Endothelial cell of umbilical vein (primary cell): ENCODE results near the gene KRT222. TPM values are rescaled to one million over a fixed set of nuclear protein-coding genes. Genes with fewer than 3 reads are reported as not detected.

Experiments used
- BruUV-seq: library from RNA; stranded (reverse); fragments of 400-500 nt; replicated peaks from 2 replicates; lab custom pipeline; 2021; lab: Mats Ljungman, UMichigan
- CTCF ChIA-PET: fragments of 300-600, 350-600 bp; sonication (Branson Sonifier 250); formaldehyde crosslinking; loops from one replicate; lab custom pipeline; 2021; ENCODE audit warnings: antibody characterized with exemption, inconsistent platforms; lab: Charles Lee
- POLR2A ChIA-PET: fragments of 300-600, 350-600 bp; sonication (Branson Sonifier 250); formaldehyde crosslinking; loops from one replicate; lab custom pipeline; 2021; ENCODE audit warnings: antibody characterized with exemption, inconsistent platforms; lab: Charles Lee
- DNase-seq: peaks from one replicate; pipeline ENCODE4 v3.0.0-alpha.2; 2011; ENCODE audit warnings: low read depth, low spot score
- FAIRE-seq: peaks from 2 replicates; lab custom pipeline; 2011; peaks lifted over from hg19 to GRCh38; lab: Jason Lieb, UNC
- H2AFZ ChIP-seq: 2 replicates; pipeline ENCODE4 v1.6.0; 2012; ENCODE audit warnings: low read depth, low read length, control low read depth, inconsistent platforms
- H3K27ac ChIP-seq: 2 replicates; pipeline ENCODE4 v1.5.1; 2011; ENCODE audit warnings: low read depth, mild to moderate bottlenecking, control low read depth, low read length, moderate library complexity; ENCODE audit not compliant: insufficient read depth
- H3K27me3 ChIP-seq, 2 experiments: 2 replicates each; pipeline versions ENCODE4 v1.6.0 to v1.6.1; 2011; ENCODE audit warnings: low read length in 2 of 2, mixed read lengths in 1 of 2; ENCODE audit not compliant: control insufficient read depth in 2 of 2, insufficient read depth in 2 of 2
- H3K36me3 ChIP-seq, 2 experiments: 2 replicates in 1 of 2; 3 replicates in 1 of 2; pipeline ENCODE4 v1.5.1; 2011; ENCODE audit warnings: low read length in 2 of 2, mild to moderate bottlenecking in 1 of 2, moderate library complexity in 1 of 2; ENCODE audit not compliant: control insufficient read depth in 2 of 2, insufficient read depth in 2 of 2; ENCODE audit errors: extremely low read depth in 1 of 2
- H3K4me1 ChIP-seq: 3 replicates; pipeline ENCODE4 v1.5.1; 2011; ENCODE audit warnings: mild to moderate bottlenecking, low read length; ENCODE audit not compliant: control insufficient read depth, insufficient read depth; ENCODE audit errors: extremely low read depth
- H3K4me2 ChIP-seq: 2 replicates; pipeline ENCODE4 v1.6.1; 2011; ENCODE audit warnings: low read length, control low read depth, mixed read lengths; ENCODE audit not compliant: insufficient read depth
- H3K4me3 ChIP-seq, 3 experiments: fragments of 200-600 bp in 1 of 3; sonication (generic), shearing (Covaris generic) in 1 of 3; replicated peaks in 1 of 3; 2 replicates each; pipeline ENCODE4 v1.5.1; 2011 to 2016; ENCODE audit warnings: control low read depth in 3 of 3, low read length in 3 of 3, mild to moderate bottlenecking in 2 of 3, inconsistent platforms in 1 of 3, low read depth in 1 of 3, moderate library complexity in 1 of 3; ENCODE audit not compliant: insufficient read depth in 1 of 3
- H3K79me2 ChIP-seq: 2 replicates; pipeline ENCODE4 v1.6.0; 2012; ENCODE audit warnings: low read length, inconsistent platforms; ENCODE audit not compliant: control insufficient read depth, insufficient read depth
- H3K9ac ChIP-seq: replicated peaks from 2 replicates; pipeline ENCODE3; 2011; ENCODE audit warnings: low read length, control low read depth; ENCODE audit not compliant: insufficient read depth; ENCODE audit errors: extremely low read depth
- H3K9me1 ChIP-seq: replicated peaks from 3 replicates; pipeline ENCODE4 v1.6.0; 2011; ENCODE audit warnings: mild to moderate bottlenecking, low read length; ENCODE audit not compliant: control insufficient read depth, insufficient read depth; ENCODE audit errors: extremely low read depth
- H3K9me3 ChIP-seq: replicated peaks from 2 replicates; pipeline ENCODE4 v1.5.1; 2012; ENCODE audit warnings: low read length, inconsistent platforms; ENCODE audit not compliant: control insufficient read depth, insufficient read depth
- H4K20me1 ChIP-seq: replicated peaks from 2 replicates; pipeline ENCODE3; 2011; ENCODE audit warnings: mild to moderate bottlenecking, low read length; ENCODE audit not compliant: control insufficient read depth, insufficient read depth; ENCODE audit errors: extremely low read depth
- EZH2 ChIP-seq: IDR thresholded peaks from 2 replicates; pipeline ENCODE4 v1.6.1; 2012; ENCODE audit warnings: borderline replicate concordance, low read depth, mild to moderate bottlenecking, moderate library complexity, low read length, inconsistent platforms; ENCODE audit not compliant: severe bottlenecking
- FOS ChIP-seq: IDR thresholded peaks from 2 replicates; pipeline ENCODE4 v1.6.1; 2011; ENCODE audit warnings: mild to moderate bottlenecking, low read length, moderate library complexity, borderline replicate concordance; ENCODE audit not compliant: insufficient read depth
- GATA2 ChIP-seq: IDR thresholded peaks from 2 replicates; pipeline ENCODE4 v1.7.0; 2011; ENCODE audit warnings: low read depth, mild to moderate bottlenecking, moderate library complexity, mixed read lengths, low read length; ENCODE audit not compliant: insufficient read length, insufficient read depth
- JUN ChIP-seq: IDR thresholded peaks from 2 replicates; pipeline ENCODE4 v1.6.1; 2011; ENCODE audit warnings: borderline replicate concordance, low read depth; ENCODE audit not compliant: insufficient read length, insufficient read depth
- MYC ChIP-seq: IDR thresholded peaks from one replicate; pipeline ENCODE4 v1.6.1; 2011; ENCODE audit warnings: mild to moderate bottlenecking, low read depth, low read length
- POLR2A ChIP-seq: IDR thresholded peaks from 2 replicates; pipeline ENCODE4 v1.6.1; 2012; ENCODE audit warnings: low read depth, mild to moderate bottlenecking, control low read depth, low read length
- POLR2AphosphoS5 ChIP-seq: IDR thresholded peaks from 2 replicates; pipeline ENCODE4 v1.6.1; 2012; ENCODE audit warnings: low read depth, mild to moderate bottlenecking, control low read depth, low read length, moderate library complexity; ENCODE audit not compliant: insufficient read depth
- dilution Hi-C: fragments of 300-500 bp; cut with MboI; formaldehyde crosslinking; loops from one replicate; pipeline ENCODE4 v1.15.0; 2019; ENCODE audit warnings: low sequenced_read_pairs; ENCODE audit not compliant: extremely low pct_ligation_motif_present
- intact Hi-C: fragments of 100-400 bp; cut with micrococcal nuclease; formaldehyde crosslinking; loops from one replicate; pipeline ENCODE4 v1.10.0; 2022
- polyA plus RNA-seq, 4 experiments: library from polyadenylated mRNA; depleted of rRNA in 3 of 4; stranded (reverse) in 3 of 4; unstranded in 1 of 4; fragments of >200 nt; gene quantifications; 2 replicates each; pipeline versions ENCODE4 v1.2.1 to v1.2.3, GENCODE V29; 2011 to 2012; ENCODE audit warnings: missing spikeins in 1 of 4
- total RNA-seq: library from RNA; stranded (reverse); gene quantifications from 2 replicates; pipeline ENCODE4 v1.2.3, GENCODE V29; 2021
- TF ChIP-seq, protein P1 (sequence below), 2 donors: IDR thresholded peaks; 1 replicate in 1 of 2; 2 replicates in 1 of 2; pipeline ENCODE4 v1.5.1; 2011; ENCODE audit warnings: low read length in 2 of 2, mild to moderate bottlenecking in 2 of 2, moderate library complexity in 2 of 2, control low read depth in 1 of 2, inconsistent platforms in 1 of 2, low read depth in 1 of 2; ENCODE audit not compliant: insufficient read depth in 1 of 2; ENCODE audit errors: extremely low read depth in 1 of 2
- TF ChIP-seq, protein P2 (sequence below): IDR thresholded peaks from 2 replicates; pipeline ENCODE4 v1.6.1; 2011; ENCODE audit not compliant: insufficient read depth, insufficient read length

Gene KRT222
- total and polyA plus RNA-seq, 2 donors (not counting 3 experiments of a cell fraction or from before 2014, with no cell fraction given) = not detected

DNA sequence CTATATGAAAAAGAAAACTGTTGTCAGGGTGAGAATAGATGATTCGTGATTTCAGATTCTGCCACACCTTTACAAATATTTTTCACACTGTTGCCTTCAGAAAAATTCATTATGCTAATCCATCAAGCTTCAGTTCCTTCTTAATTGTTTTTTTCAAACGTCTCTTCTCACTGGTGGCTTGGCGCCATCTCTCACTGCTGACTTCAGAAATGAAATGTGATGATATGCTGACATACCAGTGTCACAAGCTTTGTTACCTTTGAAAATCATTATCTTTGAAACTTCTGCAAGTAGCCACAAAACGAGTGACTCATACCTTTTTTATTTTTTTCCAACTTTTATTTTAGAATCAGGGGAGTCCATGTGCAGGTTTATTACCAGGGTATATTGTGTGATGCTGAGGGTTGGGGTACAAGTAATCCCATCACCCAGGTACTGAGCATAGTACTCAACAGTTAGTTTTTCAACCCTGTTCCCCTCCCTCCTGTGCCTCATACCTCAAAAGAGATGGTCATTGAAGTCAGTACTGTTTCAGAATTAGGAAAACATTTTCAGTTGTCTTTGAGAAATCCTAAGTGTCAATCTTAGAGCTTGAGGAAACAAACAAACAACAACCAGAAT, 14.0 kb upstream of the KRT222 start:
- intact Hi-C loops (no loop called here), dilution Hi-C loops (no loop called here)
- ChIA-PET CTCF (no interaction called here), POLR2A (no interaction called here)
- no TSS peak for BruUV-seq
- H2AFZ ChIP-seq = no peak overlapping the region
- peak; percentile 12 for FAIRE-seq
- H3K36me3 ChIP-seq = no peaks in the 10 kb centered on the region
- H3K4me2 ChIP-seq = no peak overlapping the region
- no peaks in the 10 kb centered on the region for H4K20me1 ChIP-seq
- H3K4me3 ChIP-seq = no peak overlapping the region
- H3K9me1 ChIP-seq = no peaks in the 10 kb centered on the region
- H3K27ac ChIP-seq = no peak overlapping the region
- no peak for DNase-seq
- peaks cover 1 to 14% of the 10 kb centered on the region in 2 experiments for H3K27me3 ChIP-seq
- TF ChIP-seq JUN = no peak
- TF ChIP-seq POLR2A = no peak
- no peak for TF ChIP-seq GATA2
- TF ChIP-seq EZH2 = no peak
- TF ChIP-seq FOS = no peak
- no peak for TF ChIP-seq POLR2AphosphoS5
- TF ChIP-seq MYC = no peak
- TF ChIP-seq, protein P1, sequence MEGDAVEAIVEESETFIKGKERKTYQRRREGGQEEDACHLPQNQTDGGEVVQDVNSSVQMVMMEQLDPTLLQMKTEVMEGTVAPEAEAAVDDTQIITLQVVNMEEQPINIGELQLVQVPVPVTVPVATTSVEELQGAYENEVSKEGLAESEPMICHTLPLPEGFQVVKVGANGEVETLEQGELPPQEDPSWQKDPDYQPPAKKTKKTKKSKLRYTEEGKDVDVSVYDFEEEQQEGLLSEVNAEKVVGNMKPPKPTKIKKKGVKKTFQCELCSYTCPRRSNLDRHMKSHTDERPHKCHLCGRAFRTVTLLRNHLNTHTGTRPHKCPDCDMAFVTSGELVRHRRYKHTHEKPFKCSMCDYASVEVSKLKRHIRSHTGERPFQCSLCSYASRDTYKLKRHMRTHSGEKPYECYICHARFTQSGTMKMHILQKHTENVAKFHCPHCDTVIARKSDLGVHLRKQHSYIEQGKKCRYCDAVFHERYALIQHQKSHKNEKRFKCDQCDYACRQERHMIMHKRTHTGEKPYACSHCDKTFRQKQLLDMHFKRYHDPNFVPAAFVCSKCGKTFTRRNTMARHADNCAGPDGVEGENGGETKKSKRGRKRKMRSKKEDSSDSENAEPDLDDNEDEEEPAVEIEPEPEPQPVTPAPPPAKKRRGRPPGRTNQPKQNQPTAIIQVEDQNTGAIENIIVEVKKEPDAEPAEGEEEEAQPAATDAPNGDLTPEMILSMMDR (IDR thresholded peaks at IDR 0.05; ENCODE audit: extremely low read depth in 1 of 2, insufficient read depth in 1 of 2, low read depth in 1 of 2, low read length in 2 of 2) = no peak
- TF ChIP-seq, protein P2, sequence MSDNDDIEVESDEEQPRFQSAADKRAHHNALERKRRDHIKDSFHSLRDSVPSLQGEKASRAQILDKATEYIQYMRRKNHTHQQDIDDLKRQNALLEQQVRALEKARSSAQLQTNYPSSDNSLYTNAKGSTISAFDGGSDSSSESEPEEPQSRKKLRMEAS = no peak
- no peaks in the 10 kb centered on the region for H3K4me1 ChIP-seq
- H3K9me3 ChIP-seq = no peaks in the 10 kb centered on the region
- no peak overlapping the region for H3K9ac ChIP-seq
- no peaks in the 10 kb centered on the region for H3K79me2 ChIP-seq
